ENCODE data around the gene CAMK2N2.

CAMK2N2 gene

DNA sequence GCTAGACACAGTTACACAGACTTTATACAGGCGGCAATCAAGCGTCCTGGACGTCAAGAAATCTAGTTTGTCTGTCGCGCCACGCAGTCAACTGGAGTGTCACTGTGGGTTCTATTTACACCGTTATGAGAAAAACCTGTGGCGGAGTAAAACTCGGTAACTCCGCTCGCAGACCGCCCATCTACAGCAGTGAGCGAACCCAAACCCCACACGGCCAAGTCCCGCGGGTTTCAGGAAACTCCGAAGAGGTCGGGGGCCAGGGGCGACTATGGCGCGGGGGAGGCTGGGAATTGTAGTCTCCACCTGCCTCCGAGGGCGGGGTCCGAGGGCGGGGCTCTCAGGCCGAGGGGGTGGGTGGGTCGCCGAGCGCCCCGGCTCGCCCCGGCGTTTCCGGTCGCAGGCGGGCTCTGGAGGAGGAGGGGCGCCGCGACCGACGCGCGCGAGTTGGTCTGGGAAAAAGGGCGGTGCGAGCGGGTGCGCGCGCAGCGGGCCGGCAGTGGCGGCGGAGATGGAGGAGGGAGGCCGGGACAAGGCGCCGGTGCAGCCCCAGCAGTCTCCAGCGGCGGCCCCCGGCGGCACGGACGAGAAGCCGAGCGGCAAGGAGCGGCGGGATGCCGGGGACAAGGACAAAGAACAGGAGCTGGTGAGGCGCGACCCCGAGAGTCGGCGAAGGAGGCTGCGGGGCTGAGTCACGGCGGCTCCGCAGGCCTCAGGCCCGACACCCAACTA lies 37.6 kb upstream of the CAMK2N2 start, which contains the start of gene PSMD2:
PSMD2 (plus strand) TSS at position 483 of the 729 bp plus-strand sequence; CDS start at position 509, 26 bp downstream.
- TF ChIP-seq, protein P1, sequence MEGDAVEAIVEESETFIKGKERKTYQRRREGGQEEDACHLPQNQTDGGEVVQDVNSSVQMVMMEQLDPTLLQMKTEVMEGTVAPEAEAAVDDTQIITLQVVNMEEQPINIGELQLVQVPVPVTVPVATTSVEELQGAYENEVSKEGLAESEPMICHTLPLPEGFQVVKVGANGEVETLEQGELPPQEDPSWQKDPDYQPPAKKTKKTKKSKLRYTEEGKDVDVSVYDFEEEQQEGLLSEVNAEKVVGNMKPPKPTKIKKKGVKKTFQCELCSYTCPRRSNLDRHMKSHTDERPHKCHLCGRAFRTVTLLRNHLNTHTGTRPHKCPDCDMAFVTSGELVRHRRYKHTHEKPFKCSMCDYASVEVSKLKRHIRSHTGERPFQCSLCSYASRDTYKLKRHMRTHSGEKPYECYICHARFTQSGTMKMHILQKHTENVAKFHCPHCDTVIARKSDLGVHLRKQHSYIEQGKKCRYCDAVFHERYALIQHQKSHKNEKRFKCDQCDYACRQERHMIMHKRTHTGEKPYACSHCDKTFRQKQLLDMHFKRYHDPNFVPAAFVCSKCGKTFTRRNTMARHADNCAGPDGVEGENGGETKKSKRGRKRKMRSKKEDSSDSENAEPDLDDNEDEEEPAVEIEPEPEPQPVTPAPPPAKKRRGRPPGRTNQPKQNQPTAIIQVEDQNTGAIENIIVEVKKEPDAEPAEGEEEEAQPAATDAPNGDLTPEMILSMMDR (IDR thresholded peaks at IDR 0.05; ENCODE audit: extremely low read depth, missing control alignments): no peak
- peak; percentile 99 for DNase-seq (ENCODE audit: low spot score)

DNA sequence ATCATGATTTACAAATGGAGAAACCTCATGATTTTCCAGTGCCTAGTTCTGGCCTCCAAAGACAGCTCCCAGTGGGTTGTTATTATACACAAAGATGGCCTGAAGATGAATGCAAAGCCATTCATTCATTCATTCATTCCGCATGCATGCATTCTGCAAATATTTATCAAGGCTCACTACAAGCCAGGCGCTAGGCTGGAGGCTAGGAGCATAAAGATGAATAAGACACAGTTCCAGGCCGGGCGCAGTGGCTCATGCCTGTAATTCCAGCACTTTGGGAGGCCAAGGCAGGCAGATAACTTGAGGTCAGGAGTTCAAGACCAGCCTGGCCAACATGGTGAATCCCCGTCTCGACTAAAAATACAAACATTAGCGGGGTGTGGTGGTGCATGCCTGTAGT lies 35.3 kb upstream of the CAMK2N2 start:
- DNase-seq (ENCODE audit: low spot score): no peak
- TF ChIP-seq, protein P1 (IDR thresholded peaks at IDR 0.05; ENCODE audit: extremely low read depth, missing control alignments): no peak

DNA sequence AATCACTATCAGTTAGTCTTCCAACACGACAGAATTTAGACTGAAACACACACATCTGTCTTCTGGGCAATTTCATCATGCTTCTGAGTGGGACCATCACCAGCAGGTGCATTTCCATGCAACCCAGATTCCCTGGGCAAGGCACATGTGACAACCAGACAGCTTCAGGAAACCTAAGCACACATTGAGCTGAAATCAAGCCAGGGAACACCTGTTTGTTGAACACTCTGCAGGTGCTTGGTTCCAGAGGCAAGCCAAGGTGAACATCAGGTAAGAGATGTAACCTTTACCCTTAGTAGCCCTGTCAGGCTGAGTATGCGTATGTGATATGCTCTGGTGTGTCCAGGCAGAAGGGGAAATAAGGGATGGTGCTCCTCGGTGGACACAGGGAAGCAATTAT lies 34.4 kb upstream of the CAMK2N2 start:
- no peak for DNase-seq (ENCODE audit: low spot score)
- TF ChIP-seq, protein P1 (IDR thresholded peaks at IDR 0.05; ENCODE audit: extremely low read depth, missing control alignments): no peak

DNA sequence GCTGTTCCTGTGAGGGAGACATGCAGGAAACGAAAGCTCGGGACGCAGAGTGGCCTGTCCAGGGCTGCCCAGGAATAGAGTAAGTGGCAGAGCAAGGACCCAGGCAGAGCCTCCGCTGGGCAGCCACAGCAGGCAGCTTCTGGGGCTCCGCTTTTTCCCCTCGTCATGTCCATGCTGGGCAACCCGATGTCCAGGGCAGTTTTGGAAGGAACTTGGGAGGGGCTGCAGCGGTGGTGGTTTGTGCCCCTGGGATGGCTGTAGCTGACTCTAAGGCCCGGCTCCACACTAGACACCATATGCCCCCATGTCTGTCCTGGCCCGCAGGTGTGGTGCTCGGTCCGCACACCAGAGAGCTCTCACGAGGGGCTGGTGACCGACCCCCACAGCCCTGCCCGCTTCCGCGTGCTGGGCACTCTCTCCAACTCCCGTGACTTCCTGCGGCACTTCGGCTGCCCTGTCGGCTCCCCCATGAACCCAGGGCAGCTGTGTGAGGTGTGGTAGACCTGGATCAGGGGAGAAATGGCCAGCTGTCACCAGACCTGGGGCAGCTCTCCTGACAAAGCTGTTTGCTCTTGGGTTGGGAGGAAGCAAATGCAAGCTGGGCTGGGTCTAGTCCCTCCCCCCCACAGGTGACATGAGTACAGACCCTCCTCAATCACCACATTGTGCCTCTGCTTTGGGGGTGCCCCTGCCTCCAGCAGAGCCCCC lies 30.5 kb upstream of the CAMK2N2 start:
- TF ChIP-seq, protein P1 (IDR thresholded peaks at IDR 0.05; ENCODE audit: extremely low read depth, missing control alignments): no peak
- DNase-seq (ENCODE audit: low spot score): no peak

DNA sequence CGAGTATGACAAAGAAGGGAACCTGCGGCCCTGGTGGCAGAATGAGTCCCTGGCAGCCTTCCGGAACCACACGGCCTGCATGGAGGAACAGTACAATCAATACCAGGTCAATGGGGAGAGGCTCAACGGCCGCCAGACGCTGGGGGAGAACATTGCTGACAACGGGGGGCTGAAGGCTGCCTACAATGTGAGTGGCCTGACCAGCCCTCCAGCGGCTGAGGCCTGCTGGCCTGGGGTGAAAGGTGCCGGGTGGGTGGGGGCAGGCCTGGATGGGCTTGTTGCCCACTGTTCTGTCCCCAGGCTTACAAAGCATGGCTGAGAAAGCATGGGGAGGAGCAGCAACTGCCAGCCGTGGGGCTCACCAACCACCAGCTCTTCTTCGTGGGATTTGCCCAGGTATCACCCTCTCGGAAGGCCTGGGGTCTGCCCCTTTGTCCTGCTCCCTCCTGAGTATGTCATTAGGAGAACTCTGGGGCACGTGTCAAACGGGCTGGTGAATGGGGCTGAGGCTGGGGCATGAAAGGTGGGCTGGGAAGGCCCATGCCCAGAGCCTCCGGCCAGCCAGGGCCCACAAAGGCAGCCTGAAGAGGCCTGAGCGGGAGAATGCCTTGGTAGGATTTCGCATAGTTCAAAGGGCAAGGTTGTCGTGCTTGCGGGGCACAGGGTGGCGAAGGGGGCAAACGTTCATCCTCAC lies 29.8 kb upstream of the CAMK2N2 start:
- TF ChIP-seq, protein P1 (IDR thresholded peaks at IDR 0.05; ENCODE audit: extremely low read depth, missing control alignments): no peak
- no peak for DNase-seq (ENCODE audit: low spot score)

DNA sequence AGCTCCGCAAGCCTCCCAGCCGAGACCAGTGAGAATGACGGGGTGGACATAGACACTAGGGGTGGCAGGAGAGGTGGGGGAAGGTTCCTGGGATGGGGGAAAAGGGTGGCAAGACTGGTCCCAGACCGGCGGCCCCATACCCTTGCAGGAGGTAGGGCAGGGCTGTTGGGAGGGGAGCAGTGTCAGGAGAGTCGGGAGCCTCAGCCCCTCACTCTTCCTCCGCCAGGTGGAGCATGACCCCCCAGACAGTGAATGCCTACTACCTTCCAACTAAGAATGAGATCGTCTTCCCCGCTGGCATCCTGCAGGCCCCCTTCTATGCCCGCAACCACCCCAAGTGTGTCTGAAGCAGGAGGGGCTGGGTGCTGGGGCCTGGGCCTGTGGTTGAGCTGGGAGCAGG lies 29.0 kb upstream of the CAMK2N2 start:
- TF ChIP-seq, protein P1 (IDR thresholded peaks at IDR 0.05; ENCODE audit: extremely low read depth, missing control alignments): no peak

More for the DNA sequence above, 29.0 kb upstream of the CAMK2N2 start:
- no peak for DNase-seq (ENCODE audit: low spot score)
